Esophagus muscularis mucosa (tissue), 3 donors: ENCODE measurements around the gene MRPL37.

ENCODE experiments used
- POLR2A ChIP-seq: fragments of 450-650 bp; IDR thresholded peaks from one replicate; pipeline ENCODE4 v1.6.1; 2017; ENCODE audit warnings: antibody characterized with exemption, moderate library complexity, mild to moderate bottlenecking, low read depth
- POLR2AphosphoS5 ChIP-seq, 2 donors: sonication (generic); formaldehyde crosslinking; IDR thresholded peaks; one replicate each; pipeline ENCODE4 v1.6.1; 2017; ENCODE audit warnings: antibody characterized with exemption in 2 of 2
- TF ChIP-seq, protein P1 (sequence below), 3 experiments: fragments of 200-600 bp in 2 of 3; fragments of 450-650 bp in 1 of 3; sonication (generic) in 2 of 3; IDR thresholded peaks; one replicate each; pipeline ENCODE4 v1.5.1; 2017 to 2019; ENCODE audit warnings: antibody characterized with exemption in 3 of 3, mild to moderate bottlenecking in 2 of 3, moderate library complexity in 1 of 3

DNA sequence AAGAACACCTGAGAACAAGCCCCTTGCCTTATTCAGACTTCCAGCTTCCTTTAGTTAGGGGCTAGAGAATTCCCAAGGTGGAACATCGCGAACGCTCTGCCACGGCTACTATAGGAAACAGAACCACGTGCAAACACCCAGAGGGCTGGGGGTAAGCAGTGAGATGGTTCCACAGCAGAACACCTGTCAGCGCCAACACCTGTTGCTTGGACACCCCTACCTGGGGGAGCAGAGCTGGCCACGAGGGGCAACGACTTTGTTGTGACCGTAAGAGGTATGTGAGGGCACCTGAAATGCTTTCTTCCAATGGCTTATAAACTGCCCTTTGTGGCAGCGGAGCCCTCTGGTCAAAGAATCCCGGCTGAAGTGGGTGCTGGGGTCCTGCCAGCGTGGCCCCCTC, 50.7 kb downstream of the MRPL37 start:
- TF ChIP-seq POLR2A (no peak), POLR2AphosphoS5 (IDR thresholded peaks at IDR 0.05) (no peak)
- TF ChIP-seq, protein P1, sequence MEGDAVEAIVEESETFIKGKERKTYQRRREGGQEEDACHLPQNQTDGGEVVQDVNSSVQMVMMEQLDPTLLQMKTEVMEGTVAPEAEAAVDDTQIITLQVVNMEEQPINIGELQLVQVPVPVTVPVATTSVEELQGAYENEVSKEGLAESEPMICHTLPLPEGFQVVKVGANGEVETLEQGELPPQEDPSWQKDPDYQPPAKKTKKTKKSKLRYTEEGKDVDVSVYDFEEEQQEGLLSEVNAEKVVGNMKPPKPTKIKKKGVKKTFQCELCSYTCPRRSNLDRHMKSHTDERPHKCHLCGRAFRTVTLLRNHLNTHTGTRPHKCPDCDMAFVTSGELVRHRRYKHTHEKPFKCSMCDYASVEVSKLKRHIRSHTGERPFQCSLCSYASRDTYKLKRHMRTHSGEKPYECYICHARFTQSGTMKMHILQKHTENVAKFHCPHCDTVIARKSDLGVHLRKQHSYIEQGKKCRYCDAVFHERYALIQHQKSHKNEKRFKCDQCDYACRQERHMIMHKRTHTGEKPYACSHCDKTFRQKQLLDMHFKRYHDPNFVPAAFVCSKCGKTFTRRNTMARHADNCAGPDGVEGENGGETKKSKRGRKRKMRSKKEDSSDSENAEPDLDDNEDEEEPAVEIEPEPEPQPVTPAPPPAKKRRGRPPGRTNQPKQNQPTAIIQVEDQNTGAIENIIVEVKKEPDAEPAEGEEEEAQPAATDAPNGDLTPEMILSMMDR (IDR thresholded peaks at IDR 0.05), result no peak
